ENCODE measurements around the gene TMEM87A.

Gene TMEM87A

DNA sequence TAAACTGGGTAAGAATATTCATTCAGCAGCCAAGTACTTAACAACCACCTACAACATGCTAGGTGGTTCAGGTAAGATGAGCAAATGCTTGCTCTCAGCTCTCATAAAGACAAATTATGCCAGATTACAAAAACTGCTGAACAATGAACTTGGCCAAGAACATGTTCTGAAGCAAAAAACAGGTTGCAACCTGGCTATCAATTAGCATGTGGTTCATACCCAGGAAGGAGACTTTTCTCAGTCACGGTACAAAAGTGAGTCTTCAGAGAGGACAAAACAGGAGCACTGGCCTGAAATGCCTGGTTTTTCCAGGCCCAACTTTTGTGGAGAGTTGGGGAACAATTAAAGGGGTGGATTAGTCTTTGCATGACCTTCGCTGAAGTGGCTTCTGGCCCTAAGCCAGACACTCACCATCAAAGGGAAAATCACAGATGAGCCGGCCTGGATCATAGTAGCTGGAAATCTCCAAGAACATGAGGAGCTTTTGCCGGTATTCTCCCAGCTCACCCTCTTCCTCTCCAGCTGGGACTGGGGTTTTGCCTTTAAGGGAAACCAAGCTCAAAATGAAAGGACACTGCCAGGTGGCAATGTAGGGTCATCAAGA lies 109.2 kb downstream of the TMEM87A start:
- no peak overlapping the region for H3K4me3 ChIP-seq (ENCODE audit: low read depth, low read length)
- TF ChIP-seq, protein P1, sequence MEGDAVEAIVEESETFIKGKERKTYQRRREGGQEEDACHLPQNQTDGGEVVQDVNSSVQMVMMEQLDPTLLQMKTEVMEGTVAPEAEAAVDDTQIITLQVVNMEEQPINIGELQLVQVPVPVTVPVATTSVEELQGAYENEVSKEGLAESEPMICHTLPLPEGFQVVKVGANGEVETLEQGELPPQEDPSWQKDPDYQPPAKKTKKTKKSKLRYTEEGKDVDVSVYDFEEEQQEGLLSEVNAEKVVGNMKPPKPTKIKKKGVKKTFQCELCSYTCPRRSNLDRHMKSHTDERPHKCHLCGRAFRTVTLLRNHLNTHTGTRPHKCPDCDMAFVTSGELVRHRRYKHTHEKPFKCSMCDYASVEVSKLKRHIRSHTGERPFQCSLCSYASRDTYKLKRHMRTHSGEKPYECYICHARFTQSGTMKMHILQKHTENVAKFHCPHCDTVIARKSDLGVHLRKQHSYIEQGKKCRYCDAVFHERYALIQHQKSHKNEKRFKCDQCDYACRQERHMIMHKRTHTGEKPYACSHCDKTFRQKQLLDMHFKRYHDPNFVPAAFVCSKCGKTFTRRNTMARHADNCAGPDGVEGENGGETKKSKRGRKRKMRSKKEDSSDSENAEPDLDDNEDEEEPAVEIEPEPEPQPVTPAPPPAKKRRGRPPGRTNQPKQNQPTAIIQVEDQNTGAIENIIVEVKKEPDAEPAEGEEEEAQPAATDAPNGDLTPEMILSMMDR (IDR thresholded peaks at IDR 0.05; ENCODE audit: low read depth, low read length): no peak

DNA sequence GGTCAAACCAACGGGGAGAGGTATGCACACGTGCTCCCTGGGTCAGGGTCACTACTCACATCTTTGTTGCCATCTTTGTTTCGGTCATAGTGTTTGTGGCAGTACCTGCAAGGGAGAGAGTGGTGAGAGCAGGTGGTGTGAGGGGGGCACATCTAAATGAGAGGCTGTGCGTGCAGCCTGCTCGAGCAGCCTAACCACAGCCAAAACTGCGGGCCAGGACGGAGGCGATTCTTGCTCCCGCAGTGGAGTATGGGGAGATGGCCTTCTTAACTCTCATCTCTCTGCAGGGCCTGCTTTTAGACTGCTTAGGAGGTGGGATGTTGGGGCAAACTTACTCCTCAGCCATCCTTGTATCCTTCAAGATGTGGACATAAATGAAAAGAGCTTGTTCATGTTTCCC lies 109.9 kb downstream of the TMEM87A start:
- H3K4me3 ChIP-seq (ENCODE audit: low read depth, low read length): no peak overlapping the region
- TF ChIP-seq, protein P1 (IDR thresholded peaks at IDR 0.05; ENCODE audit: low read depth, low read length): no peak
